Diencephalon (tissue), 1 donor: Measurements from ENCODE around the gene IL23A. TPM values are rescaled to one million over a fixed set of nuclear protein-coding genes. Genes with fewer than 3 reads are reported as not detected.

Experiments used
- small RNA-seq: library from RNA; depleted of rRNA; stranded (forward); fragments of <200 nt; gene quantifications from one replicate; pipeline ENCODE3, GENCODE V24; 2014
- total RNA-seq: library from RNA; depleted of rRNA; stranded (reverse); fragments of >200 nt; gene quantifications from one replicate; pipeline ENCODE4 v1.2.3, GENCODE V29; 2014

Gene IL23A
- 0.92 TPM for total RNA-seq

GRCh38 chr12:56338308-56339157 is at the start of gene IL23A:
TSS of gene IL23A (plus strand) at chr12:56338884. CDS start at chr12:56339045, 161 bp downstream.

DNA sequence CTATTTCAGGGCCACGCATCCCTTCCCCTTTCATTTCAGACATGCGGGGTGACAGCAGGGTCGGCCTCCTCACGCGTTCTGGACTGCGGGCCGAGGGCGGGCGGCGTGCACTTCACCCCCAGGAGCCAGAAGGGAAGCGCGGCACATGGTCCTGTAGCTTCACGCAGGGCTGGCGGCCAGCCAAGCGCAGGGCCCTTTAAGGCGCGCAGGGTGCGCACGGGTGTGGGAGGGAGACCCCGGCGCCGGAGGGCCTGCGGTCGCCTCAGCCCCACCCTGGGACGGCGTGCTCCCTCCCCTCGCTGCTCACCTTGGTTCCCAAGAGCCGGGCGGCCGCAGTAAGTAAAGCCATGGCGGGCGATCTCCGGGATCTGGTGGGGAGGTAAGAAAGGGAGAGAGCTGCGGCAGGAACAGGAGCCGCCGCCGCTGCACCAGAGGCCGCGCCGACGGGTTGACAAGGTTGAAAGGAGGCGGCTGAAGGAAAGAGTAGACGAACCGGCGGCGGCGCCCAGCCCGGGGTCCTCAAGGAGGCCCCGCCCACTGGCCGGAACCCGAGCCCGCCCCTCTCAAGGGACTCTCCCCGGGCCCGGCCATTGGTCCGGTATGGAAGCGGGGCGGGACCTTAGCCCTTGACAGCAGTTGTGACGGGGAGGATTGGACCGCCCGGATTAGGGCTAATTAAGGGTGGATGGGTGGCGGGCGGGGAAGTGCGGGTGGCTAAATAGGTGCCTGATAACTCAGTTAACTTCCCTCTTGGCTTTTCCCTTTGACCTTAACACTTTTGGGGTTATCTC is 38.6 kb upstream of the IL23A start, which contains the start of gene CS:
TSS of gene CS (minus strand) at position 478 of the 791 bp plus-strand sequence. CDS start at position 349, 129 bp downstream.

DNA sequence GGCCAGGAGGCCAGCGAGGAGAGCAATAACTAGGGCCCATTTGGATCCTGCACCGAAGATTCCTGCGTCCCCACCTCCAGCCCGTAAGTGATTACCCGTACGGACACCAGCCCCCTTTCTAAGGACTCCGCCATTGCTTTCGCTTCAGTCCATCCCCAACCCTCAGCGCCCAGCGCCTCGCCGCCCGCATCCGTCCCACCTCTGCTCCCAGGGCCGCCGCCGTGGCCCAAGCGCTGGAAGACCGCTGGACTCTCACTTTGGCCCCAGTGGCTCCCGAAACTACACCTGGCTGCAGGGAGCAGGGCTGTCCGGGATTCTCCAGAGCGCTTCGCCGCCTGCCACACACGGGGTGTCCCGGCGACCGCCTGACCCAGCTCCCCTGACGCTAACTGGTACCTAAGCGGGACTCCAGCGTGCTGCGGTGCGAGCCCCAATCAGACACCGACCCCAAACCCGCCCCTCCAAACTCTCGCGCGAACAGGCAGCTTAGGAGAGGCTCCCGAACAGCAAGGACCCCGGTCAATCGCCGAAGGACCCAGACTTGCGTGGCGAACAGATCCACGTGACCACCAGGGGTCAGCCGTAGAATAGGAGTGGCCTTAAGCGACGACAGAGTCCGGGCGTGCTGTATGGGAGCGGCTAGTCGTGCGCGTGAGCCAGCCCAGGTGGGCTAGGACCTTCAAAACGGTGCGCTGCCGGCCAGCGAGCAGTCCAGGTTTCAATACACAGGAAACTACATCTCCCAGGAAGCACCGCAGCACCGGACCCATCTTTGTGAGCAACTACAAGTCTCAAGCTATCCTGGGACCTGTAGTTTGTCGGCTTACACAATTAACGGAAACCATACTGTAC is 22.8 kb upstream of the IL23A start, which contains the start of gene CNPY2:
TSS of gene CNPY2 (minus strand) at position 367 of the 852 bp plus-strand sequence. CDS start 771 bp downstream, outside the sequence.

DNA sequence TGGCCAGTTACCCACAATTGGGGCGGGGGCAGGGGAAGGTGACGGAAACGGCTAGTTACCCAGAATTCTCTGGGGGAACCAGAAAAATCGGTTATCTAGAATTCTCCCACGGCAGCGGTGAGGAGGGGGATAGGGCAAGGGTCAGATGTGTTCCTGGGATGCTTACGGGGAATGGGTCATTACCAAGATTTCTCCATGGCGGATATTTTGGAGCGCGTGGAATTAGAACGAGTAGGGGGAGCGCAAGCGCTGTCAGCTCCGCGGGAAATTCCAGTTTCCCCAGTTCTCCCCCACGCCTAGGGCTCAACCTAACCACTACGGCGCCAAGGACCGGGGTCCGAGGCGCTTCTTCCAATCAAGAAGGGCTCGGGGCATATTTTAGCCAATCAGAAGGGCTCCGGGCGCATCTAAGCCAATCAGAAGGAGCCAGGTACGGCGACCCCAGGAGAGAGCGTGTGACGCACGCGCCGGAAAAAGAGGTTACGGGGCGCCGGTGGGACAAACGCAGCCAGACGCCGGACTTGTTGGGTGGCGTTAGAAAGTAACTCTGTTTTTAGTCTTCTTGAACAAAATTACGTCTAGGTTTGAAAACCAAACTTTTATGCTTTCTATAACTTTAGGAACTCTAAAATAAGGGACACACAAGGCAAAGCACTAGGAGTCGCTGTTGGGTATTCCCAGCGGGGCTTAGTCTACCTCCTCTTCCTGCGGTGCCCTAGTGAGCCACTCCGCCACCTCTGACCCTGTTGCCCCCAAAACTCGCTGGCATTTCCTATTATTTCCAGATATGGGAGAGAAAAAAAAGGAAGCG is 4.8 kb upstream of the IL23A start, which contains the start of gene PAN2:
TSS of gene PAN2 (minus strand) at position 322 of the 811 bp plus-strand sequence. CDS start 906 bp downstream, outside the sequence.

GRCh38 chr12:56359851-56360767 is 21.4 kb downstream of the IL23A start, which contains the start of gene STAT2:
TSS of gene STAT2 (minus strand) at chr12:56360107. CDS start at chr12:56356571, 3,536 bp downstream.

GRCh38 chr12:56362130-56363059 is 23.7 kb downstream of the IL23A start, which contains the start of gene APOF:
TSS of gene APOF (minus strand) at chr12:56362857. CDS start at chr12:56362745, 112 bp downstream.

Small RNA genes within 50 kb of the gene (small RNA-seq; reads per million reads assigned to genes)
- not detected for gene RNU7-40P

Other genes starting within 250 kb of the IL23A start
- 70.8 TPM for gene PA2G4, start 234.3 kb upstream of the IL23A start, total RNA-seq
- 1,096 TPM for gene RPL41, start 222.3 kb upstream of the IL23A start, total RNA-seq
- gene ZC3H10, start 220.6 kb upstream of the IL23A start, total RNA-seq, result 7.4 TPM
- 51.9 TPM for gene ESYT1, start 210.6 kb upstream of the IL23A start, total RNA-seq
- 118 TPM for gene MYL6B, start 186.3 kb upstream of the IL23A start, total RNA-seq
- 650 TPM for gene MYL6, start 180.5 kb upstream of the IL23A start, total RNA-seq
- 108 TPM for gene SMARCC2, start 149.4 kb upstream of the IL23A start, total RNA-seq
- gene RNF41, start 117.0 kb upstream of the IL23A start, total RNA-seq, result 71.3 TPM
- 26.3 TPM for gene NABP2, start 114.5 kb upstream of the IL23A start, total RNA-seq
- not detected for gene SLC39A5, start 108.8 kb upstream of the IL23A start, total RNA-seq
- 23.5 TPM for gene ANKRD52, start 80.5 kb upstream of the IL23A start, total RNA-seq
- 12.5 TPM for gene COQ10A, start 71.9 kb upstream of the IL23A start, total RNA-seq
- gene CS, start 38.6 kb upstream of the IL23A start, total RNA-seq, result 153 TPM
- 39.9 TPM for gene CNPY2, start 22.9 kb upstream of the IL23A start, total RNA-seq
- 30.9 TPM for gene PAN2, start 4.9 kb upstream of the IL23A start, total RNA-seq
- 78.4 TPM for gene STAT2, start 21.2 kb downstream of the IL23A start, total RNA-seq
- not detected for gene APOF, start 24.0 kb downstream of the IL23A start, total RNA-seq
- gene TIMELESS, start 110.5 kb downstream of the IL23A start, total RNA-seq, result 7.4 TPM
- gene MIP, start 115.8 kb downstream of the IL23A start, total RNA-seq, result not detected
- 2.3 TPM for gene SPRYD4, start 129.7 kb downstream of the IL23A start, total RNA-seq
- gene GLS2, start 149.3 kb downstream of the IL23A start, total RNA-seq, result 8.5 TPM
- gene RBMS2, start 182.9 kb downstream of the IL23A start, total RNA-seq, result 5.3 TPM